Gastroesophageal sphincter (tissue), 3 donors: ENCODE data around the gene KAZN.

ENCODE experiments used
- POLR2A ChIP-seq, 2 donors: fragments of 450-650 bp; IDR thresholded peaks; one replicate each; pipeline ENCODE4 v1.6.1; 2017; ENCODE audit warnings: antibody characterized with exemption in 2 of 2, mild to moderate bottlenecking in 2 of 2, moderate library complexity in 1 of 2
- TF ChIP-seq, protein P1 (sequence below), 4 experiments: fragments of 200-600 bp in 2 of 4; fragments of 450-650 bp in 2 of 4; sonication (generic) in 1 of 4; IDR thresholded peaks; one replicate each; pipeline ENCODE4 v1.5.1; 2017 to 2019; ENCODE audit warnings: antibody characterized with exemption in 4 of 4, mild to moderate bottlenecking in 2 of 4, moderate library complexity in 2 of 4

DNA sequence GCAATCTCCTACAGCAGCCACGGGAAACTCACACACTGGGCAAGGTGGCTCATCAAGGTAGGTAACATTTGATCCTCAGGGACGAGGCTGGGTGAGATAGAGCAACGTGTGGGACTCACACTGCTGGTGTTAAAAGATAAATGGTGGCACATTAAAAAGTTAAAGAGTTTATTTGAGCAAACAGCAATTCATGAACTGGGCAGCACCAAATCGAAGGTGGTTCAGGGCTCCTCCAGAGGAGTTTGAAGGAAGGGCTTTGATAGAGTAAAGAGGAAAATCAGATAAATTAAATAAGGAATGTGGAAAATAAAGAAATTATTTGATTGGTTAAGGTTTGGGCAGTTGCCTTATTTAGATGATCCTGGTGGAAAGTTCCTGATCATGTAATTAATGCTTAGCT lies 531.5 kb downstream of the KAZN start:
- TF ChIP-seq, protein P1, sequence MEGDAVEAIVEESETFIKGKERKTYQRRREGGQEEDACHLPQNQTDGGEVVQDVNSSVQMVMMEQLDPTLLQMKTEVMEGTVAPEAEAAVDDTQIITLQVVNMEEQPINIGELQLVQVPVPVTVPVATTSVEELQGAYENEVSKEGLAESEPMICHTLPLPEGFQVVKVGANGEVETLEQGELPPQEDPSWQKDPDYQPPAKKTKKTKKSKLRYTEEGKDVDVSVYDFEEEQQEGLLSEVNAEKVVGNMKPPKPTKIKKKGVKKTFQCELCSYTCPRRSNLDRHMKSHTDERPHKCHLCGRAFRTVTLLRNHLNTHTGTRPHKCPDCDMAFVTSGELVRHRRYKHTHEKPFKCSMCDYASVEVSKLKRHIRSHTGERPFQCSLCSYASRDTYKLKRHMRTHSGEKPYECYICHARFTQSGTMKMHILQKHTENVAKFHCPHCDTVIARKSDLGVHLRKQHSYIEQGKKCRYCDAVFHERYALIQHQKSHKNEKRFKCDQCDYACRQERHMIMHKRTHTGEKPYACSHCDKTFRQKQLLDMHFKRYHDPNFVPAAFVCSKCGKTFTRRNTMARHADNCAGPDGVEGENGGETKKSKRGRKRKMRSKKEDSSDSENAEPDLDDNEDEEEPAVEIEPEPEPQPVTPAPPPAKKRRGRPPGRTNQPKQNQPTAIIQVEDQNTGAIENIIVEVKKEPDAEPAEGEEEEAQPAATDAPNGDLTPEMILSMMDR (IDR thresholded peaks at IDR 0.05): no peak
- TF ChIP-seq POLR2A (IDR thresholded peaks at IDR 0.05): no peak
